Subcutaneous adipose tissue (tissue), 4 donors: ENCODE data around the gene IFIT5. TPM values are rescaled to one million over a fixed set of nuclear protein-coding genes. Genes with fewer than 3 reads are reported as not detected.

Experiments
- total RNA-seq, 4 donors: library from RNA; depleted of rRNA; stranded (reverse); fragments of >200 nt; gene quantifications; one replicate each; pipeline ENCODE4 v1.1.0, GENCODE V29; 2016
- TF ChIP-seq, protein P1 (sequence below): fragments of 450-650 bp; IDR thresholded peaks from one replicate; pipeline ENCODE4 v1.5.1; 2016; ENCODE audit warnings: low read depth, mild to moderate bottlenecking, control low read depth, antibody characterized with exemption, moderate library complexity

Gene IFIT5
- total RNA-seq, 4 donors from 2014 or later: 15.5 to 20.5 (median 19.6) TPM

DNA sequence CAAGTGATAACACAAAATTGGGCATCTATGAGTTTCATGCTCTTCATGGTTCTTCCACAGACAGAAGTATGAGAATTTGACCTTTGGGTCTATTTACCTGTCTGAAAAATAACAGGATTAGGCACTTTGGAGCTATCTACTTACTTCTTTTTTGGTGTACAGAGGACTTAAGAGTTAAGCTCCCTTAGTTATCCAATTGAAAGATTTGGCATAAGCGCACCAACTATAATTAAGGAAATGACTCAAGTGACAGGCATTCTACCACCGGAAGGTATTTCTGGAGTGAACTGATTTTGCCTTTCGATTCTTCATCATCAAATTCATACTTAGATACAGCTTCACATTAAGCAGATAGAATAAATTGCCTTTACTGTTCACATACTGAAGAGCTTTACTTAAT, 43.9 kb downstream of the IFIT5 start:
- TF ChIP-seq, protein P1, sequence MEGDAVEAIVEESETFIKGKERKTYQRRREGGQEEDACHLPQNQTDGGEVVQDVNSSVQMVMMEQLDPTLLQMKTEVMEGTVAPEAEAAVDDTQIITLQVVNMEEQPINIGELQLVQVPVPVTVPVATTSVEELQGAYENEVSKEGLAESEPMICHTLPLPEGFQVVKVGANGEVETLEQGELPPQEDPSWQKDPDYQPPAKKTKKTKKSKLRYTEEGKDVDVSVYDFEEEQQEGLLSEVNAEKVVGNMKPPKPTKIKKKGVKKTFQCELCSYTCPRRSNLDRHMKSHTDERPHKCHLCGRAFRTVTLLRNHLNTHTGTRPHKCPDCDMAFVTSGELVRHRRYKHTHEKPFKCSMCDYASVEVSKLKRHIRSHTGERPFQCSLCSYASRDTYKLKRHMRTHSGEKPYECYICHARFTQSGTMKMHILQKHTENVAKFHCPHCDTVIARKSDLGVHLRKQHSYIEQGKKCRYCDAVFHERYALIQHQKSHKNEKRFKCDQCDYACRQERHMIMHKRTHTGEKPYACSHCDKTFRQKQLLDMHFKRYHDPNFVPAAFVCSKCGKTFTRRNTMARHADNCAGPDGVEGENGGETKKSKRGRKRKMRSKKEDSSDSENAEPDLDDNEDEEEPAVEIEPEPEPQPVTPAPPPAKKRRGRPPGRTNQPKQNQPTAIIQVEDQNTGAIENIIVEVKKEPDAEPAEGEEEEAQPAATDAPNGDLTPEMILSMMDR: no peak

DNA sequence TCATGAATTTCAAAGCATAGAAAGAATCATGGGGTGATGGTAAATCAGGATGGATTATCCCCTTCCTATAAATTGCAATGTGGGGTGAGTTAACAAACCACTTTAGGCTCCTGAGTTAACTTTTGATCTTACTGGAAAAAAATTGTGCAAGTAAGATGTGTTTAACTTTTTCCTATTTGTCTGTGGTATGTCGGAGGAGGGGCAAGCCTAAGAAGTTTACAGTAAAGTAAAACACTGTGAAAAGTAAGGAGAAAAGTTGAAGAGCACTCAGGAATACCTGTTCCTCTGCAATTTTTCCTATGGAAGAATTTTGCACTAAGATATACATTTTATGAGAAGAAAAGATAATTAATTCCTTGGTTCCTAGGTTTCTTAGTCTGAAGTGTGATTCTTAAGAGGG, 44.4 kb downstream of the IFIT5 start:
- TF ChIP-seq, protein P1: no peak

DNA sequence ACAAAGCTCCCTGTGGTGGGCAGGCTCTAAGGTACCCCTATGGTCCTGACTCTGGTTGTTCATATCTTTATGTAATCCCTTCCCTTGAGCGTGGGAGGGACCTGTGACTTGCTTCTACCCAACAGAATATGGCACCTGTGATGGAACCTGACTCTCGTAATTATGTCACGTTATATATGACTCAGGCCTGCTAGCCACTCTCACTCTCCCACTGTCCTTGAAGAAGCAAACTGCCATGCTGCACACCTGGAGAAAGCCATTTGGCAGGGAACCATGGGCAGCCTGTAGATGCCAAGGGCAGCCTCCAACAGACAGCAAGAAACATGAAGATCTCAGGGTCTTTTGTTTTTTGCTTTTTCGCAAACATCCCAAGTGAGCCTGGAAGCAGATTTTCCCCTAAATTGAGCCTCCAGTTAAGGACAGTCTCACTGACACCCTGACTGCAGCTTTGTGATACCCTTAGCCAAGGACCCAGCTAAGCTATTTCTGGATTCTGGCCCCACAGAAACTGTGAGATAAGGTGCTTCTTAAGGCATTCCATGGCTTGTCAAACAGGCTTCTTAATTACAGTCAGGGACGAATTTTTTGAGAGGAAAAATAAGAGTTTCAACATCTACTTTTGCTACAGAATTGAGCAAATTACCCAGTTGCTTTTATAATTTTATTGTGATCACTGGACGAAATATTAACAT, 49.6 kb downstream of the IFIT5 start:
- TF ChIP-seq, protein P1: no peak

DNA sequence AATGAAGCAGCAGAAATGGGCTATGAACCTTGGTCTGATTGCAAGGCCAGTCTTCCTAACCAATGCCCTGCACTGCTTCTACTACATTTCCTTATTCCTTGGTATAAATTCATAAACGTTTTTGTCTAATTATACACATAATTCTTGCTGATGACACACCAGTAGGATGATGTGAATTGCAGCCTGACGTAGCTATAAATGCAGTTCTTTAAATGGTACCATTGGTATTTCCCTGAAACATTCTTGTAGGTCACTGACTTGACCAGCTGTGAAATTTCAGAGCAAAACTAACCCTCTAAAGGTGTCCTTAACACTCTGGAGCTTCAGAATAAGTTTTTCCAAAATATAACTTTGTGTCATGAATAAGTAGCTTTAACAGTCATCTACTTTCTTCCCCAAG, 50.8 kb downstream of the IFIT5 start:
- TF ChIP-seq, protein P1: no peak

DNA sequence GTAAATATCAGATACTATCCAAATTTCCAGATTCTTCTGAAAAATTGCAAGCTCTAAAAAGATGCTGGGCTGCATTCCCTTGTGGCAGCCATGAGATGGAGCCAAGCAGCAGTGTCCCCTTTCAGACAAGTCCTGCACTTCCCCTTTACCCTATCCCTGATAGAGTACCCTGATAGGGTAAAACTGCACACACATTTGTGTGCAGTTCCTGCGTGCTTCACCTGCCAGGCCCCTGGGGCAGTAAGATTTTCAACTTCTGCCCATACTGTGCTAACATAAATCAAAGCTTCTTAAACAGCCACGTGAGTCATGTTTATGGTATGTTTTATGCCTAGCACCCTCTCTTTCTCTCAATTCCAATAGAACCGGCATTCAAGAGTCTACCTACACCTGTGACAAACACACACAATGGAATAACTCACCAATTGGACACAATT, 52.2 kb downstream of the IFIT5 start:
- TF ChIP-seq, protein P1: no peak

DNA sequence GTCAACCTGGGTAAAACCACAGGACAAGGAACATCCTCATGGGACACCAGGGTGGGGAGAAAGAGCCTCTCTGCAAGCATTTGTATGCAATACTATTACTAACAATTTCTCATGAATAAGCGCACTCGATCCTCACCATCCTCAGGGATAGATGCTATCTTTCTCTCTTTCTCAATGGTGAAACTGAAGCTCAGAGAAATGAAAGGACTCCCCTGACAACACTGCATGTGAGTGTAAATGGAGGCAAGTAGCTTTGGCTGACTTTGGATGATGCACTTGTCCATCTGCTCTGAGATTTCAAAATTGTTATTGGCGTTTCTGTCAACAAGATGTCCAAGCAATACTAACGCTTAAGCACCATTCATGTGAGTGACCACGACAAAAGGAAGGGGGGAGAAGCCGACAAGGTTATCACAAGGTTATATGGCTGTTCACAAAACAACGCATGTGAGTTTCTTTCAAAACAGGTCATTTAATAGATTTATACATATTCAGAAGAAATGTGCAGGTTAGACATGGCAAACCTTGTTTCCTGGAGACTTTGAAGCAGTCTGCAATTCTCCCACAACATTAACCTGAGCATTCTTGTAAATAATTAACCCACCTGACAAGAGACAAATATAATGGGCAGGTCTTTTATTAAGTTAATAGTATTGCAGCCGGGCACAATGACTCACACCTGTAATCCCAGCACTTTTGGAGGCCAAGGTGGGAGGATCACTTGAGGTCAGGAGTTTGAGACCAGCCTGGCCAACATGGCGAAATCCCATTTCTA, 54.0 kb downstream of the IFIT5 start:
- TF ChIP-seq, protein P1: no peak

DNA sequence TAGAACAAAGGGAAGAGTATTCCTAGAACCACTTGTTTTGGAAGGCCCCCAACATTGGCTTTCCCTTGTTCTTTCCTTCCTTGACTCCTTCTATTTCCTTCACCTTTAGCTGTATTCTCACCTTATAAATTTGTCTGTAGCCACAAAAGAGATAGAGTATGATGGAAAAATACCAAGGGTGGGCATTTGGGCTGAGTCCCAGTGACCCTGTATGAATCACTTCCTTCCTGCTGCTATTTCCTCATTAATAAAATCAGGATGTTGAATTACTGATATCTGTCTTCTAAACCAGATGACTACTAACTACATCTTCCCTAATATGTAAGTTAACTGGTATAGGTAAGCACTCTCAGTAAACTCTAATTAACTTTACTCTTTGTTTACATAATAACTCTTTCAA, 55.1 kb downstream of the IFIT5 start:
- TF ChIP-seq, protein P1: no peak
